Measurements from ENCODE around the gene VIPR1. TPM values are rescaled to one million over a fixed set of nuclear protein-coding genes. Genes with fewer than 3 reads are reported as not detected.

Gene VIPR1
- polyA plus RNA-seq, 1 of the 3 experiments (the other 2 are of a cell fraction): not detected

DNA sequence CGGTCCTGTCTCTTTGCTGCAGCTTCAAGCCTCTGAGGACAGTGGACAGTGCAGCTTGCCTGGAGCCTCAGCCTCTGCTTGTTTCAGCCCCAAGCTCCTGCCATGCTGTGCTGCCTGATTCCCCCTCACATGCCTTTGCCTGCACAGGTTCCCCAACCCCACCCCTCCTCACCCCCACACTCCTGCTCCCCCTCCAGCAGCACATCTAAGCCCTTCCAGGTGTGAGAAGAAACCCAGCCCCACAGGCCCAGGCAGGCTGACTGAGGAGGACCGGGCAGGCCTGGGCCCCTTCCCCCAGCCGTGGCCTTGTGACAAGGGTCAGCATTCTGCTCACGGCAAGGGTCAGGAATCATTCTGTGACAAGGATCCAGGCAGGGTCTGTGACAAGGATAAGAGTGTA, 22.8 kb downstream of the VIPR1 start:
- POLR2A ChIA-PET: interaction anchor here (0.5 kb wide), 1 partner anchor 106 kb away, joined by 3 read pairs; no protein-coding TSS in a partner anchor
- Histone ChIP-seq H3K9ac (no peak overlapping the region), H3K27ac (ENCODE audit: low read depth in 2 of 2, low read length in 1 of 2) (no peak overlapping the region), H4K20me1 (ENCODE audit: insufficient read depth) (no peaks in the 10 kb centered on the region), H3K4me1 (ENCODE audit: control insufficient read depth in 1 of 2, insufficient read depth in 2 of 2, low read depth in 1 of 2, low read length in 1 of 2) (no peaks in the 10 kb centered on the region), H3K9me3 (no peaks in the 10 kb centered on the region), H3K36me3 (replicated peaks in 1 of 2; ENCODE audit: control insufficient read depth in 1 of 2, insufficient read depth in 2 of 2, low read length in 1 of 2) (no peaks in the 10 kb centered on the region), H3K4me3 (ENCODE audit: low read depth in 2 of 2, low read length in 1 of 2) (no peak overlapping the region), H2AFZ (ENCODE audit: low read depth) (no peak overlapping the region), H3F3A (replicated peaks; ENCODE audit: insufficient read depth) (no peaks in the 10 kb centered on the region), H3K27me3 (ENCODE audit: insufficient read depth) (no peaks in the 10 kb centered on the region), H3K9me2 (no peaks in the 10 kb centered on the region), H3K79me2 (ENCODE audit: insufficient read depth) (no peaks in the 10 kb centered on the region), H3K4me2 (no peak overlapping the region)
- DNase-seq: no peak
- CTCF ChIA-PET: interaction anchor here (0.5 to 1.5 kb wide), 3 partner anchors 14 to 293 kb away, joined by 3 read pairs; no protein-coding TSS in a partner anchor
- TF ChIP-seq, protein P1, sequence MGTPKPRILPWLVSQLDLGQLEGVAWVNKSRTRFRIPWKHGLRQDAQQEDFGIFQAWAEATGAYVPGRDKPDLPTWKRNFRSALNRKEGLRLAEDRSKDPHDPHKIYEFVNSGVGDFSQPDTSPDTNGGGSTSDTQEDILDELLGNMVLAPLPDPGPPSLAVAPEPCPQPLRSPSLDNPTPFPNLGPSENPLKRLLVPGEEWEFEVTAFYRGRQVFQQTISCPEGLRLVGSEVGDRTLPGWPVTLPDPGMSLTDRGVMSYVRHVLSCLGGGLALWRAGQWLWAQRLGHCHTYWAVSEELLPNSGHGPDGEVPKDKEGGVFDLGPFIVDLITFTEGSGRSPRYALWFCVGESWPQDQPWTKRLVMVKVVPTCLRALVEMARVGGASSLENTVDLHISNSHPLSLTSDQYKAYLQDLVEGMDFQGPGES (IDR thresholded peaks at IDR 0.05; ENCODE audit: low read depth, low read length): no peak
- TF ChIP-seq POLR2AphosphoS5 (IDR thresholded peaks at IDR 0.05; ENCODE audit: low read depth, low read length) (no peak), CHD2 (IDR thresholded peaks at IDR 0.05; ENCODE audit: low read length, partially characterized antibody) (no peak), MXI1 (IDR thresholded peaks at IDR 0.05; ENCODE audit: low read depth, low read length) (no peak), TAF1 (IDR thresholded peaks at IDR 0.05; ENCODE audit: borderline replicate concordance, low read depth, low read length) (no peak), RXRA (IDR thresholded peaks at IDR 0.05; ENCODE audit: borderline replicate concordance, low read depth) (no peak), FOXM1 (IDR thresholded peaks at IDR 0.05; ENCODE audit: low read depth) (no peak), RAD21 (IDR thresholded peaks at IDR 0.05; ENCODE audit: low read length) (no peak), FOXJ3 (CRISPR knock-in tag; IDR thresholded peaks at IDR 0.05) (no peak), JUND (IDR thresholded peaks at IDR 0.05) (no peak), MEF2A (IDR thresholded peaks at IDR 0.05; ENCODE audit: borderline replicate concordance, low read depth) (no peak), EP300 (IDR thresholded peaks at IDR 0.05; ENCODE audit: borderline replicate concordance in 1 of 2, low read depth in 1 of 2, low read length in 1 of 2) (no peak), NFIC (IDR thresholded peaks at IDR 0.05; ENCODE audit: borderline replicate concordance) (no peak)
- TF ChIP-seq, protein P2, sequence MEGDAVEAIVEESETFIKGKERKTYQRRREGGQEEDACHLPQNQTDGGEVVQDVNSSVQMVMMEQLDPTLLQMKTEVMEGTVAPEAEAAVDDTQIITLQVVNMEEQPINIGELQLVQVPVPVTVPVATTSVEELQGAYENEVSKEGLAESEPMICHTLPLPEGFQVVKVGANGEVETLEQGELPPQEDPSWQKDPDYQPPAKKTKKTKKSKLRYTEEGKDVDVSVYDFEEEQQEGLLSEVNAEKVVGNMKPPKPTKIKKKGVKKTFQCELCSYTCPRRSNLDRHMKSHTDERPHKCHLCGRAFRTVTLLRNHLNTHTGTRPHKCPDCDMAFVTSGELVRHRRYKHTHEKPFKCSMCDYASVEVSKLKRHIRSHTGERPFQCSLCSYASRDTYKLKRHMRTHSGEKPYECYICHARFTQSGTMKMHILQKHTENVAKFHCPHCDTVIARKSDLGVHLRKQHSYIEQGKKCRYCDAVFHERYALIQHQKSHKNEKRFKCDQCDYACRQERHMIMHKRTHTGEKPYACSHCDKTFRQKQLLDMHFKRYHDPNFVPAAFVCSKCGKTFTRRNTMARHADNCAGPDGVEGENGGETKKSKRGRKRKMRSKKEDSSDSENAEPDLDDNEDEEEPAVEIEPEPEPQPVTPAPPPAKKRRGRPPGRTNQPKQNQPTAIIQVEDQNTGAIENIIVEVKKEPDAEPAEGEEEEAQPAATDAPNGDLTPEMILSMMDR (IDR thresholded peaks at IDR 0.05): no peak
- TF ChIP-seq, protein P3, sequence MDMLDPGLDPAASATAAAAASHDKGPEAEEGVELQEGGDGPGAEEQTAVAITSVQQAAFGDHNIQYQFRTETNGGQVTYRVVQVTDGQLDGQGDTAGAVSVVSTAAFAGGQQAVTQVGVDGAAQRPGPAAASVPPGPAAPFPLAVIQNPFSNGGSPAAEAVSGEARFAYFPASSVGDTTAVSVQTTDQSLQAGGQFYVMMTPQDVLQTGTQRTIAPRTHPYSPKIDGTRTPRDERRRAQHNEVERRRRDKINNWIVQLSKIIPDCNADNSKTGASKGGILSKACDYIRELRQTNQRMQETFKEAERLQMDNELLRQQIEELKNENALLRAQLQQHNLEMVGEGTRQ (IDR thresholded peaks at IDR 0.05; ENCODE audit: borderline replicate concordance, low read depth, low read length): no peak
- TF ChIP-seq, protein P4, sequence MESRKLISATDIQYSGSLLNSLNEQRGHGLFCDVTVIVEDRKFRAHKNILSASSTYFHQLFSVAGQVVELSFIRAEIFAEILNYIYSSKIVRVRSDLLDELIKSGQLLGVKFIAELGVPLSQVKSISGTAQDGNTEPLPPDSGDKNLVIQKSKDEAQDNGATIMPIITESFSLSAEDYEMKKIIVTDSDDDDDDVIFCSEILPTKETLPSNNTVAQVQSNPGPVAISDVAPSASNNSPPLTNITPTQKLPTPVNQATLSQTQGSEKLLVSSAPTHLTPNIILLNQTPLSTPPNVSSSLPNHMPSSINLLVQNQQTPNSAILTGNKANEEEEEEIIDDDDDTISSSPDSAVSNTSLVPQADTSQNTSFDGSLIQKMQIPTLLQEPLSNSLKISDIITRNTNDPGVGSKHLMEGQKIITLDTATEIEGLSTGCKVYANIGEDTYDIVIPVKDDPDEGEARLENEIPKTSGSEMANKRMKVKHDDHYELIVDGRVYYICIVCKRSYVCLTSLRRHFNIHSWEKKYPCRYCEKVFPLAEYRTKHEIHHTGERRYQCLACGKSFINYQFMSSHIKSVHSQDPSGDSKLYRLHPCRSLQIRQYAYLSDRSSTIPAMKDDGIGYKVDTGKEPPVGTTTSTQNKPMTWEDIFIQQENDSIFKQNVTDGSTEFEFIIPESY (IDR thresholded peaks at IDR 0.05; ENCODE audit: borderline replicate concordance, low read depth): no peak
- TF ChIP-seq, protein P5, sequence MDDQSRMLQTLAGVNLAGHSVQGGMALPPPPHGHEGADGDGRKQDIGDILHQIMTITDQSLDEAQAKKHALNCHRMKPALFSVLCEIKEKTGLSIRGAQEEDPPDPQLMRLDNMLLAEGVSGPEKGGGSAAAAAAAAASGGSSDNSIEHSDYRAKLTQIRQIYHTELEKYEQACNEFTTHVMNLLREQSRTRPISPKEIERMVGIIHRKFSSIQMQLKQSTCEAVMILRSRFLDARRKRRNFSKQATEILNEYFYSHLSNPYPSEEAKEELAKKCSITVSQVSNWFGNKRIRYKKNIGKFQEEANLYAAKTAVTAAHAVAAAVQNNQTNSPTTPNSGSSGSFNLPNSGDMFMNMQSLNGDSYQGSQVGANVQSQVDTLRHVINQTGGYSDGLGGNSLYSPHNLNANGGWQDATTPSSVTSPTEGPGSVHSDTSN (IDR thresholded peaks at IDR 0.05): no peak
- TF ChIP-seq, protein P6, sequence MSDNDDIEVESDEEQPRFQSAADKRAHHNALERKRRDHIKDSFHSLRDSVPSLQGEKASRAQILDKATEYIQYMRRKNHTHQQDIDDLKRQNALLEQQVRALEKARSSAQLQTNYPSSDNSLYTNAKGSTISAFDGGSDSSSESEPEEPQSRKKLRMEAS (IDR thresholded peaks at IDR 0.05; ENCODE audit: low read depth): no peak
- WGBS (ENCODE audit: low lambda C conversion rate): 56% methylated on average over 1 of the region's 4 CpGs

Data from SK-N-SH (cell line).